Breast epithelium (tissue), 3 donors: Measurements from ENCODE around the gene CTNNA1.

Experiments used
- POLR2A ChIP-seq: fragments of 450-650 bp; IDR thresholded peaks from one replicate; pipeline ENCODE4 v1.6.1; 2016; ENCODE audit warnings: antibody characterized with exemption, mild to moderate bottlenecking, moderate library complexity
- TF ChIP-seq, protein P1 (sequence below), 3 donors: fragments of 450-650 bp; IDR thresholded peaks; one replicate each; pipeline ENCODE4 v1.5.1; 2016 to 2017; ENCODE audit warnings: antibody characterized with exemption in 3 of 3, mild to moderate bottlenecking in 3 of 3, moderate library complexity in 3 of 3

DNA sequence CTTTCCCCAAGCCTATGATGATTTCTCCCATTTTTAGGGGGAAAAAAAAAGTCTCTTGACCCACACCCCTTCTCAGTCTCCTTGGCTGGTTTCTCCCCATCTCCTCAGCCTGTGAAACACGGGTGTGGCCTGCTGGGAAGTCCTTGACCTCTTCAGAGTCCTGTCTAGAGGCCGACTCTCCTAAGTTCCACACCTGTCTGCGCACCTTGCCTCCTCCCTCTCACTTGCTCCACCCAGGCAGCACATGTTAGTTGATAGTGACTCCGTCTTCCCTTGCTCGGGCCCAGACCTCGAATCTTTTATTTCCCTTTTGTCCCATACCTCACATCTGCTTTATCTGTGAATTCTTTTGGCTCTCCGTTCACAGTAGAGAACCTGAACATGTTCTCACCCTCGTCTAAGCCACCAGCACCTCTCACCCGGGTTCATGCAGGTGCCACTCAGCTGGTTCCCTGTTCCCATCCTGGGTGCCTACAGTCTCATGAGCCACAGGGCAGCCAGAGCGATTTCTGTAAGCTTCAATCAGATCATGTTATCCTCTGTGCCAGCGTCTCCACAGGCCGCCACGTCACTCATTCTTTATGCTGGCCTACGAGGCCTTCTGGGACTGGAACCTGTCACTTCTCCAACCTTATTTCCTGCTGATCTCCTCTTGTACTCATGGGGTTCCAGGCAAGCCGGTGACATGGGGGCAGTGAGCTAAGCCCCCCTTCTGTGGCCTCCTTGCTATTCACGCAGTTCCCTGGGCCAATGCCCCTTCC, 173.6 kb downstream of the CTNNA1 start:
- TF ChIP-seq, protein P1, sequence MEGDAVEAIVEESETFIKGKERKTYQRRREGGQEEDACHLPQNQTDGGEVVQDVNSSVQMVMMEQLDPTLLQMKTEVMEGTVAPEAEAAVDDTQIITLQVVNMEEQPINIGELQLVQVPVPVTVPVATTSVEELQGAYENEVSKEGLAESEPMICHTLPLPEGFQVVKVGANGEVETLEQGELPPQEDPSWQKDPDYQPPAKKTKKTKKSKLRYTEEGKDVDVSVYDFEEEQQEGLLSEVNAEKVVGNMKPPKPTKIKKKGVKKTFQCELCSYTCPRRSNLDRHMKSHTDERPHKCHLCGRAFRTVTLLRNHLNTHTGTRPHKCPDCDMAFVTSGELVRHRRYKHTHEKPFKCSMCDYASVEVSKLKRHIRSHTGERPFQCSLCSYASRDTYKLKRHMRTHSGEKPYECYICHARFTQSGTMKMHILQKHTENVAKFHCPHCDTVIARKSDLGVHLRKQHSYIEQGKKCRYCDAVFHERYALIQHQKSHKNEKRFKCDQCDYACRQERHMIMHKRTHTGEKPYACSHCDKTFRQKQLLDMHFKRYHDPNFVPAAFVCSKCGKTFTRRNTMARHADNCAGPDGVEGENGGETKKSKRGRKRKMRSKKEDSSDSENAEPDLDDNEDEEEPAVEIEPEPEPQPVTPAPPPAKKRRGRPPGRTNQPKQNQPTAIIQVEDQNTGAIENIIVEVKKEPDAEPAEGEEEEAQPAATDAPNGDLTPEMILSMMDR (IDR thresholded peaks at IDR 0.05): no peak
- no peak for TF ChIP-seq POLR2A
